GM23338 (cell line): Measurements from ENCODE around the gene LNP1. TPM values are rescaled to one million over a fixed set of nuclear protein-coding genes. Genes with fewer than 3 reads are reported as not detected.

Experiments
- ATAC-seq: fragments of 200-7000 bp; cut with Tn5 transposase; 3 replicates; pipeline ENCODE4 v1.9.1; 2020
- DNase-seq: peaks from one replicate; pipeline ENCODE4 v3.0.0-alpha.2; 2015; ENCODE audit warnings: low spot score
- H2AFZ ChIP-seq: fragments of 200-600 bp; sonication (generic); 2 replicates; pipeline ENCODE4 v1.8.0; 2016; ENCODE audit warnings: antibody characterized with exemption, mild to moderate bottlenecking, moderate library complexity
- H3F3A ChIP-seq: fragments of 200-600 bp; sonication (generic); replicated peaks from 2 replicates; pipeline ENCODE4 v1.8.0; 2017; ENCODE audit warnings: antibody characterized with exemption, mixed run types, low read depth
- H3K27ac ChIP-seq: fragments of 200-600 bp; sonication (generic); 2 replicates; pipeline ENCODE4 v1.6.1; 2016; ENCODE audit warnings: low read depth
- H3K27me3 ChIP-seq: fragments of 200-600 bp; sonication (generic); 2 replicates; pipeline ENCODE4 v1.8.0; 2016; ENCODE audit warnings: mild to moderate bottlenecking, mixed run types, moderate library complexity; ENCODE audit not compliant: insufficient read depth
- H3K36me3 ChIP-seq: fragments of 200-600 bp; sonication (generic); 2 replicates; pipeline ENCODE4 v1.8.0; 2016; ENCODE audit warnings: mild to moderate bottlenecking; ENCODE audit not compliant: insufficient read depth
- H3K4me1 ChIP-seq: fragments of 200-600 bp; sonication (generic); 2 replicates; pipeline ENCODE4 v1.8.0; 2016; ENCODE audit warnings: mild to moderate bottlenecking, moderate library complexity; ENCODE audit not compliant: insufficient read depth
- H3K4me2 ChIP-seq: fragments of 200-600 bp; sonication (generic); 2 replicates; pipeline ENCODE4 v1.7.1; 2017; ENCODE audit warnings: mixed run types
- H3K4me3 ChIP-seq: fragments of 200-600 bp; sonication (generic); 2 replicates; pipeline ENCODE4 v1.6.1; 2016; ENCODE audit warnings: mixed run types
- H3K79me2 ChIP-seq: fragments of 200-600 bp; sonication (generic); replicated peaks from 2 replicates; pipeline ENCODE4 v1.8.0; 2017; ENCODE audit warnings: mild to moderate bottlenecking; ENCODE audit not compliant: insufficient read depth
- H3K9me2 ChIP-seq: fragments of 200-600 bp; sonication (generic); 2 replicates; pipeline ENCODE4 v1.8.0; 2017; ENCODE audit not compliant: insufficient read depth
- H4K20me1 ChIP-seq: fragments of 200-600 bp; sonication (generic); replicated peaks from 2 replicates; pipeline ENCODE4 v1.8.0; 2017; ENCODE audit warnings: mild to moderate bottlenecking; ENCODE audit not compliant: insufficient read depth
- H3K27ac Mint-ChIP-seq: 2 replicates; pipeline ENCODE4 v1.8.0; 2020; ENCODE audit warnings: inconsistent platforms, mild to moderate bottlenecking, moderate library complexity, mixed read lengths
- H3K27me3 Mint-ChIP-seq: 3 replicates; pipeline ENCODE4 v1.8.0; 2022; ENCODE audit warnings: low read depth, mild to moderate bottlenecking, moderate library complexity, mixed read lengths, inconsistent platforms; ENCODE audit not compliant: insufficient read depth, poor library complexity
- H3K36me3 Mint-ChIP-seq: 3 replicates; pipeline ENCODE4 v1.8.0; 2021; ENCODE audit warnings: low read depth, mild to moderate bottlenecking, inconsistent platforms, moderate library complexity, mixed read lengths
- H3K4me1 Mint-ChIP-seq: 3 replicates; pipeline ENCODE4 v1.8.0; 2020; ENCODE audit warnings: mild to moderate bottlenecking, inconsistent platforms, mixed read lengths
- H3K4me3 Mint-ChIP-seq: 3 replicates; pipeline ENCODE4 v1.8.0; 2021; ENCODE audit warnings: moderate library complexity, mild to moderate bottlenecking, inconsistent platforms, mixed read lengths
- H3K9me3 Mint-ChIP-seq: 3 replicates; pipeline ENCODE4 v1.8.0; 2020; ENCODE audit warnings: moderate library complexity, mild to moderate bottlenecking, inconsistent platforms, mixed read lengths
- CREB1 ChIP-seq: fragments of 250-450 bp; sonication (Bioruptor Pico); IDR thresholded peaks from 2 replicates; pipeline ENCODE4 v1.5.0; 2020; ENCODE audit warnings: low read depth, mild to moderate bottlenecking, moderate library complexity
- EZH2phosphoT487 ChIP-seq: fragments of 200-600 bp; sonication (generic); IDR thresholded peaks from one replicate; pipeline ENCODE4 v1.8.1; 2018; ENCODE audit warnings: antibody characterized with exemption; ENCODE audit not compliant: unreplicated experiment
- JUNB ChIP-seq: IDR thresholded peaks from one replicate; pipeline ENCODE4 v1.6.1; 2016; ENCODE audit warnings: antibody characterized with exemption; ENCODE audit not compliant: unreplicated experiment
- NANOG ChIP-seq: IDR thresholded peaks from 2 replicates; pipeline ENCODE4 v1.6.1; 2016; ENCODE audit warnings: antibody characterized with exemption, borderline replicate concordance
- POLR2AphosphoS5 ChIP-seq: IDR thresholded peaks from 2 replicates; pipeline ENCODE4 v1.6.1; 2016; ENCODE audit warnings: antibody characterized with exemption, low read depth
- STAT1 ChIP-seq: IDR thresholded peaks from one replicate; pipeline ENCODE4 v1.6.1; 2016; ENCODE audit warnings: antibody characterized with exemption; ENCODE audit not compliant: unreplicated experiment
- polyA plus RNA-seq: library from polyadenylated mRNA; unstranded; fragments of >200 nt; fragmentation: Nextera tagmentation; extraction: Ambion mirVana; gene quantifications from 2 replicates; pipeline ENCODE4 v1.2.1, GENCODE V29; 2016
- total RNA-seq: library from RNA; depleted of rRNA; stranded (reverse); fragments of >200 nt; shearing (Covaris generic); gene quantifications from 2 replicates; pipeline ENCODE4 v1.2.3, GENCODE V29; 2014
- TF ChIP-seq, protein P1 (sequence below): IDR thresholded peaks from 2 replicates; pipeline ENCODE4 v1.6.1; 2016; ENCODE audit warnings: antibody characterized with exemption
- TF ChIP-seq, protein P2 (sequence below): IDR thresholded peaks from one replicate; pipeline ENCODE4 v1.6.1; 2018; ENCODE audit warnings: antibody characterized with exemption; ENCODE audit not compliant: unreplicated experiment
- TF ChIP-seq, protein P3 (sequence below): fragments of 250-450 bp; sonication (Bioruptor Pico); IDR thresholded peaks from 2 replicates; pipeline ENCODE4 v1.5.0; 2020; ENCODE audit warnings: mild to moderate bottlenecking, moderate library complexity

The LNP1 gene
- total and polyA plus RNA-seq, 2 experiments from 2014 or later, result 4.7 to 6.7 TPM

DNA sequence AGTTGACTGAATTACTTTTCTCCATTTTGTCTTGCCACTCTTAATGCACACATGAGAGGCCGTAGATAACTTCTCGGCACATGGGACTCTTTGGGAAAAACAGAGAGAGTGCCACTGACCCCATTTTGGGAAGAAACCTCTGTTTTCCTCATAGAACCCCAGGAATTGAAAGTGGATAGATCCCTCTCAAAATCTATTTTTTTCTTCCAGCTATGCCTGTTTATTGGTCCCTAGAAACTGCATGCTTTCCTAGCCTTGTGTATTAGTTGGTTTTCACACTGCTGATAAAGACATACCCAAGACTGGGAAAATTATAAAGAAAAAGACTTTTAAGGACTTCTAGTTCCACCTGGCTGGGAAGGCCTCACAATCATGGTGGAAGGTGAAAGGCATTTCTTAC, 67.3 kb downstream of the LNP1 start (continued):
- TF ChIP-seq, protein P1, sequence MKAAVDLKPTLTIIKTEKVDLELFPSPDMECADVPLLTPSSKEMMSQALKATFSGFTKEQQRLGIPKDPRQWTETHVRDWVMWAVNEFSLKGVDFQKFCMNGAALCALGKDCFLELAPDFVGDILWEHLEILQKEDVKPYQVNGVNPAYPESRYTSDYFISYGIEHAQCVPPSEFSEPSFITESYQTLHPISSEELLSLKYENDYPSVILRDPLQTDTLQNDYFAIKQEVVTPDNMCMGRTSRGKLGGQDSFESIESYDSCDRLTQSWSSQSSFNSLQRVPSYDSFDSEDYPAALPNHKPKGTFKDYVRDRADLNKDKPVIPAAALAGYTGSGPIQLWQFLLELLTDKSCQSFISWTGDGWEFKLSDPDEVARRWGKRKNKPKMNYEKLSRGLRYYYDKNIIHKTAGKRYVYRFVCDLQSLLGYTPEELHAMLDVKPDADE, result no peak
- TF ChIP-seq, protein P2, sequence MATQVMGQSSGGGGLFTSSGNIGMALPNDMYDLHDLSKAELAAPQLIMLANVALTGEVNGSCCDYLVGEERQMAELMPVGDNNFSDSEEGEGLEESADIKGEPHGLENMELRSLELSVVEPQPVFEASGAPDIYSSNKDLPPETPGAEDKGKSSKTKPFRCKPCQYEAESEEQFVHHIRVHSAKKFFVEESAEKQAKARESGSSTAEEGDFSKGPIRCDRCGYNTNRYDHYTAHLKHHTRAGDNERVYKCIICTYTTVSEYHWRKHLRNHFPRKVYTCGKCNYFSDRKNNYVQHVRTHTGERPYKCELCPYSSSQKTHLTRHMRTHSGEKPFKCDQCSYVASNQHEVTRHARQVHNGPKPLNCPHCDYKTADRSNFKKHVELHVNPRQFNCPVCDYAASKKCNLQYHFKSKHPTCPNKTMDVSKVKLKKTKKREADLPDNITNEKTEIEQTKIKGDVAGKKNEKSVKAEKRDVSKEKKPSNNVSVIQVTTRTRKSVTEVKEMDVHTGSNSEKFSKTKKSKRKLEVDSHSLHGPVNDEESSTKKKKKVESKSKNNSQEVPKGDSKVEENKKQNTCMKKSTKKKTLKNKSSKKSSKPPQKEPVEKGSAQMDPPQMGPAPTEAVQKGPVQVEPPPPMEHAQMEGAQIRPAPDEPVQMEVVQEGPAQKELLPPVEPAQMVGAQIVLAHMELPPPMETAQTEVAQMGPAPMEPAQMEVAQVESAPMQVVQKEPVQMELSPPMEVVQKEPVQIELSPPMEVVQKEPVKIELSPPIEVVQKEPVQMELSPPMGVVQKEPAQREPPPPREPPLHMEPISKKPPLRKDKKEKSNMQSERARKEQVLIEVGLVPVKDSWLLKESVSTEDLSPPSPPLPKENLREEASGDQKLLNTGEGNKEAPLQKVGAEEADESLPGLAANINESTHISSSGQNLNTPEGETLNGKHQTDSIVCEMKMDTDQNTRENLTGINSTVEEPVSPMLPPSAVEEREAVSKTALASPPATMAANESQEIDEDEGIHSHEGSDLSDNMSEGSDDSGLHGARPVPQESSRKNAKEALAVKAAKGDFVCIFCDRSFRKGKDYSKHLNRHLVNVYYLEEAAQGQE, result no peak
- no peak for TF ChIP-seq CREB1 (CRISPR knock-in tag)

DNA sequence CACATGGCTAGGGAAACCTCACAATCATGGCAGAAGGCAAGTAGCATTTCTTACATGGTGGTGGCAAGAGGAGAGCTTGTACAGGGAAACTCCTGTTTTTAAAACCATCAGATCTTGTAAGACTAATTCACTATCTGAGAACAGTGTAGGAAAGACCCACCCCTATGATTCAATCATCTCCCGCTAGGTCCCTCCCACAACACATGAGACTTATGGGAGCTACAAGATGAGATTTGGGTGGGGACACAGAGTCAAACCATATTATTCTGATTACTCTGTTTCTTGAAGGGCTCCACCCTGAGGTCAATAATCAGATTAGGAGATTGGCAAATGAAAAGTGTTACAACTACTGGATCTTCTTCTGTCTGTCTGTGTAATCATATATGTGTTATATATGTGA, 69.6 kb downstream of the LNP1 start:
- peaks cover 51% of the 10 kb centered on the region for H3K9me3 Mint-ChIP-seq
- Histone ChIP-seq H3K27ac (no peak overlapping the region), H3K9me2 (no peaks in the 10 kb centered on the region), H3K79me2 (no peaks in the 10 kb centered on the region), H3K27me3 (no peaks in the 10 kb centered on the region), H2AFZ (no peak overlapping the region), H3K4me3 (no peak overlapping the region), H4K20me1 (no peaks in the 10 kb centered on the region), H3K36me3 (peaks cover 10% of the 10 kb centered on the region; the same call in 1 of the 2 replicates), H3K4me2 (no peak overlapping the region), H3K4me1 (no peaks in the 10 kb centered on the region), H3F3A (no peaks in the 10 kb centered on the region)
- DNase-seq (no peak), ATAC-seq (no peak)
- no peaks in the 10 kb centered on the region for H3K27me3 Mint-ChIP-seq
- H3K36me3 Mint-ChIP-seq, result peaks cover 33% of the 10 kb centered on the region
- no peak overlapping the region for H3K27ac Mint-ChIP-seq
- no peak overlapping the region for H3K4me3 Mint-ChIP-seq
- no peaks in the 10 kb centered on the region for H3K4me1 Mint-ChIP-seq
- TF ChIP-seq, protein P1, result no peak
- TF ChIP-seq, protein P2, result no peak
- TF ChIP-seq, protein P3, sequence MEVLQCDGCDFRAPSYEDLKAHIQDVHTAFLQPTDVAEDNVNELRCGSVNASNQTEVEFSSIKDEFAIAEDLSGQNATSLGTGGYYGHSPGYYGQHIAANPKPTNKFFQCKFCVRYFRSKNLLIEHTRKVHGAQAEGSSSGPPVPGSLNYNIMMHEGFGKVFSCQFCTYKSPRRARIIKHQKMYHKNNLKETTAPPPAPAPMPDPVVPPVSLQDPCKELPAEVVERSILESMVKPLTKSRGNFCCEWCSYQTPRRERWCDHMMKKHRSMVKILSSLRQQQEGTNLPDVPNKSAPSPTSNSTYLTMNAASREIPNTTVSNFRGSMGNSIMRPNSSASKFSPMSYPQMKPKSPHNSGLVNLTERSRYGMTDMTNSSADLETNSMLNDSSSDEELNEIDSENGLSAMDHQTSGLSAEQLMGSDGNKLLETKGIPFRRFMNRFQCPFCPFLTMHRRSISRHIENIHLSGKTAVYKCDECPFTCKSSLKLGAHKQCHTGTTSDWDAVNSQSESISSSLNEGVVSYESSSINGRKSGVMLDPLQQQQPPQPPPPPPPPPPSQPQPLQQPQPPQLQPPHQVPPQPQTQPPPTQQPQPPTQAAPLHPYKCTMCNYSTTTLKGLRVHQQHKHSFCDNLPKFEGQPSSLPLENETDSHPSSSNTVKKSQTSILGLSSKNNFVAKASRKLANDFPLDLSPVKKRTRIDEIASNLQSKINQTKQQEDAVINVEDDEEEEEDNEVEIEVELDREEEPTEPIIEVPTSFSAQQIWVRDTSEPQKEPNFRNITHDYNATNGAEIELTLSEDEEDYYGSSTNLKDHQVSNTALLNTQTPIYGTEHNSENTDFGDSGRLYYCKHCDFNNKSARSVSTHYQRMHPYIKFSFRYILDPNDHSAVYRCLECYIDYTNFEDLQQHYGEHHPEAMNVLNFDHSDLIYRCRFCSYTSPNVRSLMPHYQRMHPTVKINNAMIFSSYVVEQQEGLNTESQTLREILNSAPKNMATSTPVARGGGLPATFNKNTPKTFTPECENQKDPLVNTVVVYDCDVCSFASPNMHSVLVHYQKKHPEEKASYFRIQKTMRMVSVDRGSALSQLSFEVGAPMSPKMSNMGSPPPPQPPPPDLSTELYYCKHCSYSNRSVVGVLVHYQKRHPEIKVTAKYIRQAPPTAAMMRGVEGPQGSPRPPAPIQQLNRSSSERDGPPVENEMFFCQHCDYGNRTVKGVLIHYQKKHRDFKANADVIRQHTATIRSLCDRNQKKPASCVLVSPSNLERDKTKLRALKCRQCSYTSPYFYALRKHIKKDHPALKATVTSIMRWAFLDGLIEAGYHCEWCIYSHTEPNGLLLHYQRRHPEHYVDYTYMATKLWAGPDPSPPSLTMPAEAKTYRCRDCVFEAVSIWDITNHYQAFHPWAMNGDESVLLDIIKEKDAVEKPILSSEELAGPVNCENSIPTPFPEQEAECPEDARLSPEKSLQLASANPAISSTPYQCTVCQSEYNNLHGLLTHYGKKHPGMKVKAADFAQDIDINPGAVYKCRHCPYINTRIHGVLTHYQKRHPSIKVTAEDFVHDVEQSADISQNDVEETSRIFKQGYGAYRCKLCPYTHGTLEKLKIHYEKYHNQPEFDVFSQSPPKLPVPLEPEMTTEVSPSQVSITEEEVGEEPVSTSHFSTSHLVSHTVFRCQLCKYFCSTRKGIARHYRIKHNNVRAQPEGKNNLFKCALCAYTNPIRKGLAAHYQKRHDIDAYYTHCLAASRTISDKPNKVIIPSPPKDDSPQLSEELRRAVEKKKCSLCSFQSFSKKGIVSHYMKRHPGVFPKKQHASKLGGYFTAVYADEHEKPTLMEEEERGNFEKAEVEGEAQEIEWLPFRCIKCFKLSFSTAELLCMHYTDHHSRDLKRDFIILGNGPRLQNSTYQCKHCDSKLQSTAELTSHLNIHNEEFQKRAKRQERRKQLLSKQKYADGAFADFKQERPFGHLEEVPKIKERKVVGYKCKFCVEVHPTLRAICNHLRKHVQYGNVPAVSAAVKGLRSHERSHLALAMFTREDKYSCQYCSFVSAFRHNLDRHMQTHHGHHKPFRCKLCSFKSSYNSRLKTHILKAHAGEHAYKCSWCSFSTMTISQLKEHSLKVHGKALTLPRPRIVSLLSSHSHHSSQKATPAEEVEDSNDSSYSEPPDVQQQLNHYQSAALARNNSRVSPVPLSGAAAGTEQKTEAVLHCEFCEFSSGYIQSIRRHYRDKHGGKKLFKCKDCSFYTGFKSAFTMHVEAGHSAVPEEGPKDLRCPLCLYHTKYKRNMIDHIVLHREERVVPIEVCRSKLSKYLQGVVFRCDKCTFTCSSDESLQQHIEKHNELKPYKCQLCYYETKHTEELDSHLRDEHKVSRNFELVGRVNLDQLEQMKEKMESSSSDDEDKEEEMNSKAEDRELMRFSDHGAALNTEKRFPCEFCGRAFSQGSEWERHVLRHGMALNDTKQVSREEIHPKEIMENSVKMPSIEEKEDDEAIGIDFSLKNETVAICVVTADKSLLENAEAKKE (CRISPR knock-in tag), result no peak
- TF ChIP-seq POLR2AphosphoS5, result no peak
- TF ChIP-seq EZH2phosphoT487, result no peak
- TF ChIP-seq STAT1, result no peak
- no peak for TF ChIP-seq CREB1 (CRISPR knock-in tag)
- no peak for TF ChIP-seq NANOG
- no peak for TF ChIP-seq JUNB
